Activated CD4-positive, CD25-positive, alpha-beta regulatory T cell treated with anti-CD3 and anti-CD28 coated beads, Interleukin-2, amount 50 U/mL, for 72 hours (primary cell): ENCODE results near the gene APH1A.
"Not testable (repeated sequence)": the region's sequence is repeated elsewhere in the genome, so short reads cannot be mapped to it uniquely, and the experiment has no call there.

Source experiments
- DNase-seq: peaks from one replicate; pipeline ENCODE4 v3.0.0; 2021

The APH1A gene

DNA sequence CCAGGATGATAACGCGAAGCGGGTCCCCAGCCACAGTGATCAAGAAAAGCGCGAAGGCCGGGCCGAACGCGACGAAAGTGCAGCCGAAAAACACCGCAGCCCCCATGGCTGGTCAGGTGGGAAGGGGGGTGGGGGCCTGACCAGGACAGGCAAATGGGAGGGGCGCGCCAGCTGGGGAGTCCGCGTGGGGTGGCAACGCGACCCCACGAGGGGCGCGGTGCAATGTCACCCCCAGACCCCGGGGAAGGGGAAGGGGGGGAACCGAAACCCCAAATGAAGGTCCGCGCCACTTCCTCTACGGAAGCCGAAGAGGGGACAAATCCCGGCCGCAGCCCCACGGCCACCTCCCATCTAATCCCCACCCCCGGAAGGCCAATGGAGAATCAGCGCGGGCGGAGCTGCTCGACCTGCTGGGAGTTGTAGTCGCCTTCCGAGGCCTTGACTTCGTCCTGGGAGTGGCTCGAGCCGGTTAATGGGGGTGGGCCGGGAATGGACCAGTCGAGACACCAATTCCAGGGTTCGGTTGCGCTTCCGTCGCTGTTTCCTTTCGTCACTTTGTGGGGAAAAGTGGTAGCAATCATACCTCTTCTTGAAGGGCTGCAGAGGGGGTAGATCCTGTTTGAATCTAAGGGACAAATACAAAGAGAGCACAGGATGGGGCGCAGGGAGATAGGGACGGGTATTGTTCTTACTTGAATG, at the start of gene APH1A:
Gene APH1A (minus strand): TSS at position 312 of the 699 bp plus-strand sequence. CDS start 206 bp downstream, at position 106.
- DNase-seq, result peak; percentile 89

GRCh38 chr1:150314691-150315090, 45.9 kb upstream of the APH1A start:
- DNase-seq, result not testable (repeated sequence)

GRCh38 chr1:150311762-150312161, 42.9 kb upstream of the APH1A start:
- DNase-seq, result no peak

- no peak for DNase-seq
Measured at GRCh38 chr1:150309758-150310508, 41.1 kb upstream of the APH1A start.

GRCh38 chr1:150308585-150308984, 39.8 kb upstream of the APH1A start:
- not testable (repeated sequence) for DNase-seq

GRCh38 chr1:150302902-150303301, 34.1 kb upstream of the APH1A start:
- DNase-seq, result no peak

DNA sequence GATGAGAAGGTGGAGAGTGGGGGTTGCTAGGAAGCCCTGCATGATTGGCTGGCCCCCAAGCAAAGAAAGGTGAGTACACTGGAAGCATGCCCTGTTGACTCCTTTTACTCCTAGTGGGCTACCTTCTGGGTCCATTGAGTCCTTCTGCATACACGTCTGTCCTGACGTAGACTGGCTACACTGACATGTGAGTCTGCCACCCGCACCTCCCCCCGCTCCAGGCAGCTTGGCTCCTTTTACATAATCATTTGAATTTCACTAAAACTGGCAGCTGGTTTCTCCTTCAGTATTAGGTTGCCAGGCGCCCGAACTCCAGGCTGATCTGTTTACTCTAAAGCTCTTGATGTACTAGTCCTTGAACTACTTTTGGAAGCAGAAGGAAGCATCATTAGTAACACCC, 33.5 kb upstream of the APH1A start:
- DNase-seq, result no peak

DNA sequence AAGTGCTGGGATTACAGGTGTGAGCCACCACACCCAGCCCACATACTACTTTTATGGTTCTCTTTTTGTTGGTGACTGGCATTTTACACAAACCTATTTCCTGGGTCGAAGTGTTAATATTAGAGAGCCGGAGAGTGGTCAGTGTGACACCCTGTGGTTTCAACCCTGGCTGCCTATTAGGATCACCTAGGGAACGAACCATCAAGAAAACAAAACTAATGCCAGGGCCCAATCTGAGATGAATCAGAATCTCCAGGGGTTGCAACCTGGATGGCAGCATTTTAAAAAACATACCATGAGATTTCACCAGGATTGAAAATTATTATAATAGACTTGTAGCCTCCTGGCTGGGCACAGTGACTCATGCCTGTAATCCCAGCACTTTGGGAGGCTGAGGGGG, 30.9 kb upstream of the APH1A start:
- no peak for DNase-seq

GRCh38 chr1:150295476-150295875, 26.7 kb upstream of the APH1A start:
- no peak for DNase-seq

- DNase-seq, result peak; percentile 82
Measured at GRCh38 chr1:150293433-150294253, 24.8 kb upstream of the APH1A start, which contains the start of gene MRPS21. Gene MRPS21 (plus strand): TSS chr1:150293861. CDS start chr1:150294367, 506 bp downstream.

- no peak for DNase-seq
Measured at GRCh38 chr1:150288822-150289221, 20.0 kb upstream of the APH1A start.

- DNase-seq, result no peak
Measured at GRCh38 chr1:150288382-150288781, 19.6 kb upstream of the APH1A start.

- DNase-seq, result no peak
Measured at GRCh38 chr1:150283260-150283659, 14.4 kb upstream of the APH1A start.

- DNase-seq, result no peak
Measured at GRCh38 chr1:150282558-150282958, 13.7 kb upstream of the APH1A start.

DNA sequence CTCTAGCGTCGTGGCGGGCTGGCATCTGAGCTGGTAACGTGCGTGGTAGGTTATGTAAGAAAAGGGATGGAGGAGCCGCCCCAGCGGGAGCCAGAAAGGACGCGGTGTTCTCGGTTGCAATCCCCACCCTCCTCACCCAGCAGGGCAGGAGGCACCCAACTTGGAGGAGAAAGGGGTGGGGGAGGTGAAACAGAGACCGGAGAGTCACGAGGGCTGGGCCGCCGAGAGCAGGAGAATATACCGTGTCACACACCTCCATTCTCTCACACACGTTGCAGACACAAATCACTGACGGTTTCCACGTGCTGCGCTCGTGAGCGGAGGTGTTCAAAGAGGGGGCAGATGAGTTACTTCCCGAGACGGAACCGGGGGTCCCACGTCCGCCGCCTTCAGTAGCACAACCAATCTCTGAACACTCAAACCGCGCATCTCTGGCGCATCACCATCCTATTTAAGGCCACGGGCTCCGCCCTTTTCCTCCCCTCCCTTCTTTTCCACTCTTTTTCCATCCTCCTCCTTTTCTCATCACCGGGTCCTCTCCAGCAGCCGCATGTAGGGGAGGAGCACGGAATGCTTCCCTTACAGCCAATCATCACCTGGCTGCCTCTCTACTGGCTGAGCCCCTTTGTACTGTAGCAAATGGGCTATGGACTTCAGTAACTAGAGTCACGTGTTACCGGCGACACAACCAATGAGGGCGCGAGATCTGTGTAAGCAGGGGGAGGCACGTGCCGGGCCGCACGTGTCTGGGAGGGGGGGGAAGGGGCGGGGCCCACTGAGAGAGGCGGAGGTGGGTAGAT, 13.1 kb upstream of the APH1A start, which contains the start of gene CIART:
Gene CIART (plus strand): TSS at position 797 of the 800 bp plus-strand sequence. CDS start 714 bp downstream, outside the sequence.
- DNase-seq, result peak; percentile 66

DNA sequence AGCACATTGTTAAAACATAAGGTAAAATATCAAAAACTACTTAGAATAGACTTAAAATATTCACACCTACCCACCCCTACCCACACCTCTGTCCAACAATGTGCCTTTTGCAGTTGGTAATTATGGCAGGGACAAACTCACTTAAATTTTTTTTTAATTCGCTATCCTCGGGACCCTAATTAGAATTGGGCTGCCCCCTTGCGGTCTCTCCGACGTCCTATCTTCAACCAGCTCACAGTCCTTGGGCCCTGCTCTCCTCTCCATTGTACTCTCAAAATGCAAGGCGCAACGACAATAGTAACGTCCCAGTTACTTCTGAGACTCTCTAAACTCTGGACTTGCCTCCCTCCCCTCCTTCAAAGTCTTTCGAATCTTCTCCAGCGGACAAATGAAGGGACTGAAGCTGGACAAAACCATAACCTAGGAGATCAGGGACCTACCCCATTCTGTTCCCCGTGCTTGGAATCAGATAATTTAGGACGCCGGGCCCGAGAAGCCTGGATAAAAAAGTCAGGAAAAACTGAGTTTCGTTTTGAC, 12.5 kb upstream of the APH1A start:
- peak; percentile 44 for DNase-seq

DNA sequence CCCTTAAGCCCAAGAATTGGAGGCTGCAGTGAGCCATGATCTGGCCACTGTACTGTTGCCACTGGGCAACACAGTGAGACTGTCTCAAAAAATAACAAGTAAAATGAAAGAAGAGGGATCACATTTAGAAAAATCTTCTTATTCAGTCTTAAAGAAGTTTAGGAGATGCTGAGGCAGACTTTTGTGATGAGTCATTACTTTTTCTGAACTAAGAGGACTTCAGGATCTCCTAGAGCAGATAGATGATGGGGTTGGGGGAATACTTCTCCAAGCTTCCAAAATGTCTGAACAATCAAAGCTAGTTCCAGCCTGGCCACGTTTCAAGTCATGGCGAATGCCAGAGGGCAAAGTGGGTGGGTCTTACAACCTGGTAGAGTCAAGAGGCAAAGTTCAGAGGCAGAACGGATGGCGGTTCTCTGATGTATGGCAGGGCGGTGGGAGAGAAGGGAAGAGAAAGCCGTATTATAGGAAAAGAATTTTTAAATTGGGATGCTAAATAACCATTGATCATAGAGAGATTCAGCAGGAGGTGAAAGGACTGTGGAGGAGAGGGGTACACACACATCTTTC, 11.4 kb upstream of the APH1A start:
- no peak for DNase-seq

- no peak for DNase-seq
Measured at GRCh38 chr1:150273311-150273710, 4.5 kb upstream of the APH1A start.

- no peak for DNase-seq
Measured at GRCh38 chr1:150271291-150271959, 2.6 kb upstream of the APH1A start.

GRCh38 chr1:150269451-150269850, 635 bp upstream of the APH1A start:
- DNase-seq, result no peak

- peak; percentile 49 for DNase-seq
Measured at GRCh38 chr1:150268340-150268704, 494 bp downstream of the APH1A start.
